T-cell (primary cell): Measurements from ENCODE around the gene OR2T11. TPM values are rescaled to one million over a fixed set of nuclear protein-coding genes. Genes with fewer than 3 reads are reported as not detected.

Experiments
- ATAC-seq, 4 experiments: fragments of 200-7000 bp in 3 of 4; fragments of 150-1000 bp in 1 of 4; cut with Tn5 transposase; replicated peaks in 1 of 4; 1 replicate in 3 of 4; 2 replicates in 1 of 4; pipeline ENCODE4 v1.10.0; 2021; ENCODE audit warnings: moderate library complexity in 3 of 4, mild to moderate bottlenecking in 2 of 4, moderate number of reproducible peaks in 1 of 4
- CTCF ChIA-PET, 2 donors: fragments of 300-600 bp; sonication (Branson Sonifier 250); formaldehyde crosslinking; loops; one replicate each; lab custom pipeline; 2022; ENCODE audit warnings: antibody characterized with exemption in 2 of 2; lab: Charles Lee
- POLR2A ChIA-PET, 2 donors: fragments of 300-600 bp; sonication (Branson Sonifier 250); formaldehyde crosslinking; loops; one replicate each; lab custom pipeline; 2022; ENCODE audit warnings: antibody characterized with exemption in 2 of 2; lab: Charles Lee
- DNase-seq, 35 experiments: peaks; one replicate each; pipeline versions ENCODE4 v3.0.0 to v3.0.0-alpha.2; 2013 to 2023
- H3K27ac ChIP-seq: one replicate; pipeline ENCODE4 v1.5.1; 2013; ENCODE audit warnings: low read length
- H3K27me3 ChIP-seq, 2 experiments: replicated peaks in 1 of 2; 1 replicate in 1 of 2; 2 replicates in 1 of 2; pipeline versions ENCODE4 v1.6.1 to v1.7.0; 2013; ENCODE audit warnings: low read length in 1 of 2, mixed read lengths in 1 of 2; ENCODE audit not compliant: control insufficient read depth in 2 of 2, insufficient read depth in 2 of 2; ENCODE audit errors: extremely low read depth in 1 of 2
- H3K36me3 ChIP-seq, 2 donors: 1 replicate in 1 of 2; 2 replicates in 1 of 2; pipeline versions ENCODE4 v1.6.1 to v1.7.0; 2013; ENCODE audit warnings: low read length in 1 of 2; ENCODE audit not compliant: control insufficient read depth in 2 of 2, insufficient read depth in 1 of 2; ENCODE audit errors: extremely low read depth in 1 of 2
- H3K4me1 ChIP-seq, 2 experiments: 1 replicate in 1 of 2; 2 replicates in 1 of 2; pipeline versions ENCODE4 v1.6.1 to v1.7.0; 2013; ENCODE audit warnings: low read length in 2 of 2, mixed read lengths in 1 of 2; ENCODE audit not compliant: insufficient read depth in 2 of 2, control insufficient read depth in 1 of 2; ENCODE audit errors: extremely low read depth in 1 of 2
- H3K4me3 ChIP-seq, 2 donors: 1 replicate in 1 of 2; 2 replicates in 1 of 2; pipeline versions ENCODE4 v1.5.1 to v1.7.0; 2013; ENCODE audit warnings: mild to moderate bottlenecking in 2 of 2, low read length in 1 of 2, moderate library complexity in 1 of 2; ENCODE audit not compliant: control insufficient read depth in 1 of 2; ENCODE audit errors: extremely low read depth in 1 of 2
- H3K9me3 ChIP-seq: 2 replicates; pipeline ENCODE4 v1.7.0; 2013
- H3K27ac Mint-ChIP-seq, 2 donors: one replicate each; pipeline ENCODE4 v1.8.0; 2020 to 2021; ENCODE audit warnings: mild to moderate bottlenecking in 2 of 2, mixed read lengths in 2 of 2
- H3K27me3 Mint-ChIP-seq, 2 donors: one replicate each; pipeline ENCODE4 v1.8.0; 2021 to 2022; ENCODE audit warnings: mixed read lengths in 2 of 2
- H3K36me3 Mint-ChIP-seq: one replicate; pipeline ENCODE4 v1.8.0; 2021; ENCODE audit warnings: mixed read lengths
- H3K4me1 Mint-ChIP-seq, 3 donors: one replicate each; pipeline ENCODE4 v1.8.0; 2020 to 2022; ENCODE audit warnings: mixed read lengths in 3 of 3, mild to moderate bottlenecking in 1 of 3
- H3K4me3 Mint-ChIP-seq, 3 donors: one replicate each; pipeline ENCODE4 v1.8.0; 2020 to 2022; ENCODE audit warnings: mild to moderate bottlenecking in 3 of 3, mixed read lengths in 3 of 3, moderate library complexity in 3 of 3
- H3K9me3 Mint-ChIP-seq, 3 donors: one replicate each; pipeline ENCODE4 v1.8.0; 2020 to 2022; ENCODE audit warnings: mixed read lengths in 3 of 3
- WGBS: methylation state at CpG from one replicate; pipeline ENCODE4 v1.1.5; 2013; ENCODE audit warnings: missing lambda C conversion rate; ENCODE audit not compliant: insufficient coverage; 5-methylcytosine and 5-hydroxymethylcytosine counted together
- total RNA-seq, 35 experiments: library from RNA in 6 of 35; stranded (reverse) in 6 of 35; fragments of 120-200 nt in 1 of 35; gene quantifications; one replicate each; pipeline versions ENCODE4 v1.2.1 to v1.2.4 and lab custom pipeline; 2013 to 2026

Gene OR2T11
- total RNA-seq, 5 donors from 2014 or later (not counting 1 experiment from before 2014, with no cell fraction given) = not detected

DNA sequence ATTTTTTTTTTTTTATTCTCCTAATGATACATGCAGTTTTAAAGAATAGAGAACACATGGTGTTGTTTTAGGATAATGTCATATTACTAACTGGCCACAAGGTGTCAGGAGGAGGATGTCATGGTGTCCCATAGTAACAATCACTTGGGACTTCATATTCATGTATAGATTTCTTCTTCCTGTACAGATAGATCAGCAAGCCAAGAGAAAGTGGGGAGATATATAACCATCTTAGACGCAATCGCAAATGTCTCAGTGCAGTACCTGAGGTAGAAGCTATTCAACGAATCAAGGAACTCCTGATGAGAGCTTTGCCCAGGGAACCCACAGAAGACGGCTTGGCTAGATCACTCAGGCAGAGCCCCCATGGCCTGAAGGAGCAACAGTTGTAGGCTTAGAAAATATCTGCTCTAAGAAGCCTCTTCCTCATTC lies 12.3 kb downstream of the OR2T11 start:
- H3K27me3 ChIP-seq = no peaks in the 10 kb centered on the region
- ATAC-seq (peak; percentile 50 to 72 (median 68)), DNase-seq (peak in 1 of 35 experiments; percentile 36)
- H3K4me1 Mint-ChIP-seq = peaks cover 0 to 9% (median 2%) of the 10 kb centered on the region in 3 donors
- POLR2A ChIA-PET = interaction anchor here in 1 of 2 donors (0.7 kb wide), 1 partner anchor 214 kb away, joined by 3 read pairs; no protein-coding TSS in a partner anchor
- no peaks in the 10 kb centered on the region for H3K9me3 ChIP-seq
- H3K9me3 Mint-ChIP-seq = no peaks in the 10 kb centered on the region
- H3K27ac ChIP-seq = no peak overlapping the region
- H3K36me3 Mint-ChIP-seq = no peaks in the 10 kb centered on the region
- no peaks in the 10 kb centered on the region for H3K27me3 Mint-ChIP-seq
- no peak overlapping the region for H3K4me3 Mint-ChIP-seq
- H3K27ac Mint-ChIP-seq = no peak overlapping the region
- WGBS = 66% methylated on average over 4 of the region's 4 CpGs
- CTCF ChIA-PET = interaction anchor here in 1 of 2 donors (0.6 to 1.2 kb wide), 3 partner anchors 31 to 218 kb away, joined by 3 to 4 read pairs (median 3); no protein-coding TSS in a partner anchor
- no peaks in the 10 kb centered on the region for H3K36me3 ChIP-seq
- H3K4me1 ChIP-seq = no peaks in the 10 kb centered on the region
- no peak overlapping the region for H3K4me3 ChIP-seq

- H3K4me3 ChIP-seq = no peak overlapping the region
- DNase-seq = no peak
- ChIA-PET POLR2A (interaction anchor here (0.6 to 0.7 kb wide), 2 partner anchors 215 to 278 kb away, joined by 3 read pairs; no protein-coding TSS in a partner anchor), CTCF (interaction anchor here in 1 of 2 donors (0.7 to 1.2 kb wide), 3 partner anchors 12 to 217 kb away, joined by 3 to 4 read pairs (median 3); no protein-coding TSS in a partner anchor)
- no peak overlapping the region for H3K27ac ChIP-seq
- Mint-ChIP-seq H3K27ac (no peak overlapping the region), H3K36me3 (no peaks in the 10 kb centered on the region), H3K4me3 (no peak overlapping the region), H3K27me3 (no peaks in the 10 kb centered on the region), H3K4me1 (peaks cover 0 to 9% (median 2%) of the 10 kb centered on the region in 3 donors), H3K9me3 (no peaks in the 10 kb centered on the region)
- no peaks in the 10 kb centered on the region for H3K9me3 ChIP-seq
- no peaks in the 10 kb centered on the region for H3K4me1 ChIP-seq
- H3K27me3 ChIP-seq = no peaks in the 10 kb centered on the region
- H3K36me3 ChIP-seq = no peaks in the 10 kb centered on the region
- WGBS = 92% methylated on average over 2 of the region's 7 CpGs
- no peak for ATAC-seq
These were observed 13.1 kb downstream of the OR2T11 start for GRCh38 chr1:248621770-248622169.

- peak in 25 of 35 experiments; percentile 2 to 47 (median 23) for DNase-seq
- H3K4me3 Mint-ChIP-seq = no peak overlapping the region
- ATAC-seq = no peak
- H3K27ac Mint-ChIP-seq = no peak overlapping the region
- no peaks in the 10 kb centered on the region for H3K27me3 ChIP-seq
- no peak overlapping the region for H3K27ac ChIP-seq
- no peaks in the 10 kb centered on the region for H3K9me3 Mint-ChIP-seq
- peaks cover 0 to 9% (median 2%) of the 10 kb centered on the region in 3 donors for H3K4me1 Mint-ChIP-seq
- ChIA-PET CTCF (no interaction called here), POLR2A (no interaction called here)
- H3K4me3 ChIP-seq = no peak overlapping the region
- H3K9me3 ChIP-seq = no peaks in the 10 kb centered on the region
- no peaks in the 10 kb centered on the region for H3K36me3 ChIP-seq
- 0% methylated on average over 2 of the region's 3 CpGs for WGBS
- no peaks in the 10 kb centered on the region for H3K4me1 ChIP-seq
- no peaks in the 10 kb centered on the region for H3K36me3 Mint-ChIP-seq
- no peaks in the 10 kb centered on the region for H3K27me3 Mint-ChIP-seq
These were observed 16.0 kb downstream of the OR2T11 start for GRCh38 chr1:248618878-248619277.

DNA sequence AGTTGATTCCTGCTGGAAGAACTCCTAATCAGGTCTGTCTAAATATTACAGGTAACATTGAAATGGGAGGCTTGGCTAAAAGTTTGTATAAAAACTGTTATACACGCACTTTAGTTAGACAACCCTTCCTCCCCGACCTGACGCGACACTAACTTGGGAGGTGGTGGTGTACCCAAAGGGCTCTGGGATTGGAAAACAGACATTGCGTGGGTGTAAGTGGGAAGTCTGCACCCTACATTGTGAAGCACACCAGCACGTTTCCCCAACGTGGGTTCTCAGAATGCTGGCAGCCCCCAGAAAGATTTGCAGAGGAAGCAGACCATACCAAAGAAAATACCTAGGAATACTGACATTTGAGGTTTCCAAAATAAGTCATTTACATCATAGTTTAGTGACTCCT lies 16.8 kb downstream of the OR2T11 start:
- ChIA-PET CTCF (no interaction called here), POLR2A (no interaction called here)
- Histone ChIP-seq H3K9me3 (no peaks in the 10 kb centered on the region), H3K27ac (no peak overlapping the region), H3K4me3 (no peak overlapping the region), H3K36me3 (no peaks in the 10 kb centered on the region), H3K27me3 (no peaks in the 10 kb centered on the region), H3K4me1 (no peaks in the 10 kb centered on the region)
- WGBS = 80% methylated on average over 2 of the region's 7 CpGs
- peaks cover 0 to 9% (median 2%) of the 10 kb centered on the region in 3 donors for H3K4me1 Mint-ChIP-seq
- DNase-seq = no peak
- no peak overlapping the region for H3K4me3 Mint-ChIP-seq
- no peaks in the 10 kb centered on the region for H3K9me3 Mint-ChIP-seq
- H3K27ac Mint-ChIP-seq = no peak overlapping the region
- H3K27me3 Mint-ChIP-seq = no peaks in the 10 kb centered on the region
- H3K36me3 Mint-ChIP-seq = no peaks in the 10 kb centered on the region
- no peak for ATAC-seq

- ATAC-seq (no peak), DNase-seq (no peak)
- POLR2A ChIA-PET = no interaction called here
- Histone ChIP-seq H3K4me1 (no peaks in the 10 kb centered on the region), H3K9me3 (no peaks in the 10 kb centered on the region), H3K36me3 (no peaks in the 10 kb centered on the region), H3K27ac (no peak overlapping the region), H3K4me3 (no peak overlapping the region), H3K27me3 (peaks cover 0 to 7% of the 10 kb centered on the region in 2 experiments)
- Mint-ChIP-seq H3K27ac (no peak overlapping the region), H3K36me3 (no peaks in the 10 kb centered on the region), H3K9me3 (no peaks in the 10 kb centered on the region), H3K4me3 (no peak overlapping the region), H3K27me3 (peaks cover 0 to 5% of the 10 kb centered on the region in 2 donors), H3K4me1 (peaks cover 0 to 11% (median 1%) of the 10 kb centered on the region in 3 donors)
- WGBS = no CpG with 5 or more reads among the region's 1 CpG
- CTCF ChIA-PET = no interaction called here
These were observed 21.1 kb downstream of the OR2T11 start for GRCh38 chr1:248613742-248614141.

DNA sequence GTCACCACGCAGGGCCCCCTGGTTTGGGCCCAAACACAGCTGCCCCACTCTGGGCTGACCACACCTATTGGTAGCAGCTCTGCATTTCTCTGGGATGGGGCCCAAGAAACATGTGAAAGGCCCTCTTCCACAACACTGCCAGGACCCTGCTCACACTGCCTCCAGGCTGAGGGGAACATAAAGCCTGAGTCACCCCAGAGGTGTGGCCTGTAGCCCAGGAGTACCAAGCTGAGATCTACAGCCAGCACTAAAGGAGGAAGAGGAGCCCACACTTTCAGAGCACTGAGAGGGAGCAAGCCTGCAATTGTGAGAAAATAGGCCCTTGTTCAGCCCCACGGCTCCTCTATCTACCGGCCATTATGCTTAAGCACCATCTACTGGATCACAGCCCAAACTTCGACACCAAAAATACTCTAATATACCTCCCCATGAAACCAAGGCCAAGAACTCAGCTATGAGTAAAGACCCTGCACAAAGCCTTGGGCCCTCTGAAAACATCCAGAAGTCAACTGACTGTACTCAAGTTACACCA lies 22.9 kb downstream of the OR2T11 start:
- Histone ChIP-seq H3K4me3 (no peak overlapping the region), H3K36me3 (no peaks in the 10 kb centered on the region), H3K27ac (no peak overlapping the region), H3K9me3 (no peaks in the 10 kb centered on the region), H3K4me1 (no peaks in the 10 kb centered on the region), H3K27me3 (peaks cover 0 to 7% of the 10 kb centered on the region in 2 experiments)
- ChIA-PET CTCF (interaction anchor here in 1 of 2 donors (0.6 kb wide), 1 partner anchor 205 kb away, joined by 3 read pairs; no protein-coding TSS in a partner anchor), POLR2A (no interaction called here)
- Mint-ChIP-seq H3K4me3 (no peak overlapping the region), H3K27ac (no peak overlapping the region), H3K4me1 (peaks cover 0 to 7% (median 1%) of the 10 kb centered on the region in 3 donors), H3K27me3 (peaks cover 0 to 5% of the 10 kb centered on the region in 2 donors), H3K9me3 (no peaks in the 10 kb centered on the region), H3K36me3 (no peaks in the 10 kb centered on the region)
- WGBS = 83% methylated on average over 3 of the region's 4 CpGs
- ATAC-seq = peak in 2 of 4 experiments; percentile 19 to 49
- DNase-seq = peak in 1 of 35 experiments; percentile 3
